ENCODE data around the gene NAT9.

NAT9 gene

DNA sequence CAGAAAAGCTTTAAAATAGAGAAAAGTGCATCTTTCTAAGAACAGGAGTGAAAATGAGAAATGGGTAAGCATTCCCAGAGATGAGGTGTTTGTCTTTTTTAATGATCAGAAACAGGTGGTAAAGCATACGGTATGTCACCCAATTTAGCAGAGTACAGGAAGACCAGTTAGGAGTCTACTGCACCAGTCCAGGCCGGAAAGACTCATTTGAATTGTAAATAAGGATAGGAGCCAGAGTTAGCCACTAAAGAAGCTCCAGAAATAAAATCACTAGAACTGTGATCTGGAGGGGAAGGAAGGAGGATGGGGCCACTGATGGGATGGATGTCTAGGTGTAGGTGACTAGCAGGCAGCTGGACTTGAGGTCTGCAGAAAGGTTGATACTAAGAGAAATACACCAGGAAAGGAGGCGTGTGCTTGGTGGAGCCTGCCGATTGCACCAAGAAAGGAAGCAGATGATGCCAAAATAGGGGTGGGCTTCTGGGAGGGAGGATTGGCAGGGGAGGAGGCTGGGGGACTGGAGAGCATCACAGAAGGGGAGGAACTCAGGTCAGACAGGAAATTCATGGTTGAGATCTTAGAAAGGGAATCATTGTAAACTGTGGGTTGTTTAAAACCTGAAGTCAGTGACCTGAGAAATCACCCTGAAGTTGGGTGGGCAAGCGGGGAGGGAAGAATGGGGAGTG lies 8.1 kb upstream of the NAT9 start:
- no peak overlapping the region for H3K27ac ChIP-seq

DNA sequence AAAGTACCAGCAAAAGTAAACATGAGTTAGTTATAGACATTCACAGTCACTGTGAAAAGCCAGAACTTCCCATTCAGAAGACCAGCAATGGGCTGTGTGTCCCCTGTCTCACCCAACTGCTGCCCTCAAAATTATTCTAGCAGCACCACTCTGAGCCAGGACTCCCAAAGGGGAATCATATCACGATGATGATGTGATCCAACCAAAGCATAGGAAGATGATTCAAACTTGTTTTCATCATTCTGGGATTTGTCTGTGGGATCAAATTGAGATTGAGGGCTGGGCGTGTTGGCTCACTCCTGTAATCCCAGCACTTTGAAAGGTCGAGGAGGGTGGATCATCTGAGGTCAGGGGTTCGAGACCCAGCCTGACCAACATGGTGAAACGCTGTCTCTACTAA lies 6.4 kb upstream of the NAT9 start:
- no peak overlapping the region for H3K27ac ChIP-seq
- no peak for DNase-seq (ENCODE audit: low read depth, low spot score)

More for the DNA sequence above, 8.1 kb upstream of the NAT9 start:
- no peak for DNase-seq (ENCODE audit: low read depth, low spot score)

DNA sequence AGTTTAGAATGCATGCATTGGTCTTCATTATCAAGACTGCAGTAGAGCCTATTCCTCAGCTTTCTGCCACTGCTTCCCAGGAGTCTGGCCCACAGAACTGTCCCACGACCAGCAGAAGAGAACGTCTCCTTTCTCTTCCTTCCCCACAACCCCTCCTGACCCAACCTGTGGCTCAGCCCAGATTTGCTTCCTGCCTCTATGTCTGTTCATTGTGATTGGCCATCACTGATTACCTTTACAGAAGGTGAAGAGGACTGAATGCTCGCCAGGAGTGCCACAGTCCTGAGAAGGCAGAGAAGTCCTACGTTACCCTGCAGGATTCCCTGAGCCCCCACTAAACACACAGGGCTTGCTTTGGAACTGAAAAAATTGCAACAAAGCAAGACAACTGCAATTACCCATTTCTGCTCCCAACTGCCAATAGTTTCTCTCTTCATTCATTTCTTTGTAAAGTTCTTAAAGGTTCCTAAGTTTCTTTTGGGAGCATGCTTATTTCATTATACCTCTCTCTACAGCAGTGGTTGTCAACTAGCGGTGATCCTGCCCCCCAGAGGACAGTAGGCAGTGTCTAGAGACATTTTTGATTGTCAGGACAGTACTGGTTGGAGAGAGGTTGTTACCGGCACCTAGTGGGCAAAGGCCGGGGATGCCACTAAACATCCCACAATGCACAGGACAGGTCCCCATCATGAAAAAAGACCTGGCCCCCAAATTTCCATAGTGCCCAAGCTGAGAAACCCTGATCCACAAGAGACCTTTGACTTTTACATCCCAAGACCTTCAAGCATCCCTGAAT lies 4.5 kb upstream of the NAT9 start:
- no peak overlapping the region for H3K27ac ChIP-seq
- no peak for DNase-seq (ENCODE audit: low read depth, low spot score)

DNA sequence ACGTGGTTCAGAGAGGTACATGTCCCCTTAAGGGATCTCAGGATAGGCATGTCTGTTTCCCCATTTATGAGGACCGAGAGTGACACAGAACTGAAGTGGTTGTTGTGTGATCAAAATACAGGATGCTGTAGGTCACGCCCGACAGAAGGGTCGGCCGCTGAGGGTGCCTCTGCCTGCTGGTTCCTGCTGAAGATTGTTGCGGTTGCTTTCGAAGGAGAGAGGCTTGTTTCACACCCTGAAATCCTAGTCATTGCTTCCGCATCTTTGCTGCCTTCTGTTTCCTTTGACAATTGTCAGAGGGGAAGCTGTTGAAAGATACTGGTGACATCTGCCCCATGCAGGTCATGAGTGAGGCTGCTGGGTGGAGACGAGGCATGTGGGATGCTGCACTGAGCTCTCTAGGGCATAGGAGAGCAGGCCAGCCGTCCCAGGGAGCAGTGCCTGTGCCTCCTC lies 3.8 kb upstream of the NAT9 start:
- DNase-seq (ENCODE audit: low read depth, low spot score), result no peak
- H3K27ac ChIP-seq, result no peak overlapping the region

DNA sequence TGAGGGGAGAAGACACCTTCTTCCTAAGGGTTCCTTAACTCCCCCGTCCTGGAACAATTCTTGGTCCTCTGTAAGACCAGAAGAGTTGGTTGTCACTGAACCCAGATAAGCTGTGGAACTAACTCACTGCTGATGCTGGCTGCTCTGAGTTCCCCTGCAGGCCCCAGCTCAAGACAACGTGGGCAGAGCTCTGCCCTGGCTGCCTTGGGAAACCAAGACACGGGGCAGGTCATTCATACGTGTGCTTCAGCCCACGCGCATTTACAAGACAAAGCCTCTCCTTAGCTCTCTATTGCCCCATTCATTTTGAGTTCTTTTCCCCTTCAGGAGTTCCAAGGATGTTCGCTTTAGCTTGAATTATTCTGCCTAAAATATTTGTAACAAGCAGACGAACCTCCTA lies 3.4 kb upstream of the NAT9 start:
- DNase-seq (ENCODE audit: low read depth, low spot score), result no peak
- H3K27ac ChIP-seq, result no peak overlapping the region

DNA sequence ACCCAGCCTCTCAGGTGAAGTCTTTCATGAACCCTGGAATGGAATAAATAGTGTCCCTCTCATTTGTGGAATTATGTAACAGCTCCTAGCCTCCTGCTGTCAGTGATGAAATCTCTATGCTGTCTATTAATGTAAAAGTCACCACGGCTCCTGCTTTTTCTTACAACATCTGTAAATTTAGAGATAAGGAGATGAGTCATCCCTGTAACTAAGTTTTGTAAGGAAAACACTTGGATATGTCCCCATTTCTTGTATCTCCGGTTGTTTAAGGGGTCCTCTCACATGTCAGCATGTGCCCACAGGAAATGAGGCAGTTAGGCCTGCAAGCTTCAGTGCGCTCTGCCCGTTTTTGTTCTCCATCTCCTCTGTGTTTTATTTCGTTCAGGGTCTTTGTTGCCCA lies 2.8 kb upstream of the NAT9 start:
- H3K27ac ChIP-seq, result no peak overlapping the region

DNA sequence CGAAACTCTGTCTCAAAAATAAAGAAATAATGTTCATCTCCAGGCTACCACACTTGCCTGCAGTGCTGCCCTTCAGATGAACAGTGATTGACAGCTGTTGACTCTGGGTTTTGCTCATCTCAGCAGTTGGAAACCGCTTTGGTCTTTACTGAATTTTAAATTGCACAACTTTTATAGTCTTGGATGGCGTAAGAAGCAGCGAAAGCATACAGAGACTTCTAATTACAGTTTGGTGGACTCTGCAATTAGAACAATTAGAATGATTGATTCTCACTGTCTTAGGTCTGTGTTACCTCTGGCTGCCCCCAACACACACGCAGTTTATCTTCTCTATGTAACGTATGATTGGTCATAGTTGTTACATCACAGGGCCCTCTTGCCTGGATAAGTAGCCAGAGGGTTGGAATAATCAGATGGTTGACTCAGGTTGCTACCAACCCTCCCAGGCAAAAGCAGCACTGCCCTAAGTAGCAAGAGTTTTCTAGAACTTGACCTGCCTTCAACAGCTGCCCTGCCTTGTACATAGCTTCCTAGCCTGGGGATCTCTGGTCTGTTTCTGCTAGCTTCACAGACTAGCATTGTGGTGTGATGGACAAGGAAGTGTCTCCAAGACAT lies 1.9 kb upstream of the NAT9 start:
- no peak overlapping the region for H3K27ac ChIP-seq
- DNase-seq (ENCODE audit: low read depth, low spot score), result no peak

More for the DNA sequence above, 2.8 kb upstream of the NAT9 start:
- DNase-seq (ENCODE audit: low read depth, low spot score), result no peak

DNA sequence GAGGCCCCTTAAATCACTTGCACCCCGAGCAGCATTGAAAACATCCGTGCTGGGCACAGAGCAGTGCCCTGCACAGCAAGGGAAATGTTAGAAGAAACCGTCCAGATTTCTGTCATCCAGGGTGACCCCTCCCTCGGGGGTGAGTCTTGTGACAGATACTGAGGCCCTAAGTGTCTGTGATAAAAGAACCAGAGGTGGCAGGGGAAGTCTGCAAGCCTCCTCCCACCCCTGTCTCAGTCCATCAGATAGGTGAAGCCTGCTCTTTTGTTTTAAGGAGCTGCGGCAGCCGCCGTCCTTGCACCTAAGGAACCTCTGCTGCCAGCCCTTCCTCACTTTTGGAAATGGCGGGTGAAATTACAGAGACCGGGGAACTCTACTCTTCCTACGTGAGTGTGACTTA lies 845 bp upstream of the NAT9 start:
- no peak for DNase-seq (ENCODE audit: low read depth, low spot score)
- no peak overlapping the region for H3K27ac ChIP-seq

DNA sequence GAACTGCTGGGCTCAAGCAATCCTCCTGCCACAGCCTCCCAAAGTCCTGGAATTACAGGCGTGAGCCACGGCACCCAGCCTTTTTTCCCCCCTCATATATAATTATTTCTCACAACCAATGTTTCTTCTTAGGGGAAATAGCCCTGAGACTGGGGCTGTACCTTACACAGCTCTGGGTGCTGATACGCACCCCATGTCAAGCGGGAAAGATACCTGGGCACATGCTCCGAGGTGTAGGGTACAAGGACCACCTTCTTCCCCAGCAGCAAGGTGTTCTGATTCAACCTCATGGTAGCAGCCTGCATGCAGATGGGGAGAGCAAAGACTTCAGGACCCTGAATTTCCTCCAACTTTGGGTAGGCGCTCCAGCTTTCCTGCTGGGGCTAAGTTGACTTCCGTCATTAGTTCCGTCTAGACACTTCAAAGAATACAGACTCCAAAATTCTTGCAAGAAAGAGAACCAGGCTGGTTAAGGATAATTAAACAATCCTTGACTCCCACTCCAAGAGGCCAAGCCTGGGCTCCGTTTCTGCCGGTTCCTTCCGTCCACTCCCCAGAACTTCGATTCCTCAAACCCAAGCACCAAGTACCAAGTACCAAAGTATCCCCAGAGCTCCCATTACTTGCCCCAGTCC lies 619 bp downstream of the NAT9 start:
- no peak for DNase-seq (ENCODE audit: low read depth, low spot score)
- peak overlapping the region; percentile 59 for H3K27ac ChIP-seq

DNA sequence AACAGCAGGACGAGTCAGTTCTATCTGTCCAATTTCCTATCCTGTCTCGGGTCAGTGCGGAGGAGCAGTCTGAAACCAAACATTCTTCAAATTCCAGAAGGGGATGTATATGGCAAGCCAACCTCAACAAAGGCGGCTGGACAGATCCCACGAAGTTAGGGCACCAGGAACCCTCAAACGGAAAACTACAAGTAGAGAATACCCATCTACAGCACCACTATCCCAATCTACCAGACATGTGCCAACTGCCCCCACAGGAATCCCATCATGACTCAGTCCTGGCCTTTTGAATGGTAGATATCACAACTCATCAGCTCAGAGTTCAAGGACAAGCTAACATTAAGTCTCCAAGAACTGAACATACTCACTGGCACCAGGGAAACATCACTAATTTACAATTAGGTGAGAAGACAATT lies 2.3 kb downstream of the NAT9 start:
- no peak overlapping the region for H3K27ac ChIP-seq
- DNase-seq (ENCODE audit: low read depth, low spot score), result no peak

DNA sequence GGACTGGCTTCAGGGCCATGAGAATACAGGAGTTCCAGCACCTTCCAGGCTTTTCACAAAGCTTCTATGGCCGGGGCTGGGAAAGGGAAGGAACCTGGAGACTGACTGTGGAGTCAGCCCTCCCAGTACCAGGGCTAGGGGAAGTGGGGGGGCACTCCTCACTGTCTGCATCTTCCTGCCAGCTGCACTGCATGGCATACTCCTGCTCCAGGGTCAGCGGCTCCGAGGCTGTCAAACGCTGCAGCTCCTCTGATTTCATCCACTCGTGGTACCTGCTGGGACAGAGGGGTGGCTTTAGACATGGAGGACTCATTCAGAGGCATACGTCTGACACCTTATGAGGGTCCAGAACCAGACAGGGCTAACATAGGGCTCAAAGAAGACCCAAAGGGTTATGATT lies 2.7 kb downstream of the NAT9 start:
- H3K27ac ChIP-seq, result no peak overlapping the region
- no peak for DNase-seq (ENCODE audit: low read depth, low spot score)

DNA sequence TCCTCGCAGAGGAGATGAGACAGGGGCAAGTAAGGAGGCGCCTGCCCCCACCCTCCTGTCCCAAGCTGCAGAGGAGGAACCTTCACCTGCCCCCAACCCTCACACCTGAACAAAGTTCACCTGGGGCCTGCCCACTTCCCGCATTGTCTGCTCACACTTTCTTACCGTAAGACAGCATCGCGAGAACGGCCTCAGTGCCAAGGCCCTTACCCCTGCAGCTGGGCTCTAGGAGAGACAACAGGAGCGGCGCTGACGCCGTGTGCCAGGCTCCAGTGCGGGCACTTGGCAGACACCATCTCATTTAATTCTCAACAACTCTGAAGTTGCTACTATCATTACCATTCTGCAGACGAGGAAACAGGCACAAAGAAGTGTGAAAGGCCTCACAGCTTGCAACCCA lies 4.1 kb downstream of the NAT9 start:
- H3K27ac ChIP-seq, result no peak overlapping the region
- no peak for DNase-seq (ENCODE audit: low read depth, low spot score)

DNA sequence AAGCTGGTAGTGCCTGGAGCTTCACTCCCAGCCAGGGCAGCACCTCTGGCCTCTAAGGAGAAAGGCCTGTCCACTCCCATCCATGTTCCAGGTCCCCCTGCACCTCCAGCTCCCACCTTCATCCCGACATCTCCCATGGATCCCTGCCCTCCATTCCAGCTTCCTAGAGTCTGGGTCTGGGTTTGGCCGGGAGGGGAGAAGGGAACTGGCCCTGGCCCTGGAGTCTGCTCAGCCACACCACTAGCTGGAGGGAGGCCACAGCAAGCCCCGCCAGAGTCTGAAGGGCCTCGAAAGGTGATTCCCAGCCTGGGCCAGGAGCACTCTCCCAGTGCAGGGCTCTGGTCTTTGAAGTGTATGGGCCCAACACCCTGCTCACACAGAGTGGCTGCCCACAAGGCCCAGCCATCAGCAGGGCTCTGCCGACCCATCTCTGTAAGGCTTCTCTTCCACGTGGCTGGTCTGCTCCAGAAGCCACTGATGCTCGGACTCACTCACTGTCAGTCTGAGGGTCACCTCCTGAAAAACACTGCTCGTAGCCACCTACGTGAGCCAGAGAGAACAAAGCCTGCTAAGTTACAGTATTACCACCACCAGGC lies 4.7 kb downstream of the NAT9 start:
- H3K27ac ChIP-seq, result no peak overlapping the region
- DNase-seq (ENCODE audit: low read depth, low spot score), result no peak

DNA sequence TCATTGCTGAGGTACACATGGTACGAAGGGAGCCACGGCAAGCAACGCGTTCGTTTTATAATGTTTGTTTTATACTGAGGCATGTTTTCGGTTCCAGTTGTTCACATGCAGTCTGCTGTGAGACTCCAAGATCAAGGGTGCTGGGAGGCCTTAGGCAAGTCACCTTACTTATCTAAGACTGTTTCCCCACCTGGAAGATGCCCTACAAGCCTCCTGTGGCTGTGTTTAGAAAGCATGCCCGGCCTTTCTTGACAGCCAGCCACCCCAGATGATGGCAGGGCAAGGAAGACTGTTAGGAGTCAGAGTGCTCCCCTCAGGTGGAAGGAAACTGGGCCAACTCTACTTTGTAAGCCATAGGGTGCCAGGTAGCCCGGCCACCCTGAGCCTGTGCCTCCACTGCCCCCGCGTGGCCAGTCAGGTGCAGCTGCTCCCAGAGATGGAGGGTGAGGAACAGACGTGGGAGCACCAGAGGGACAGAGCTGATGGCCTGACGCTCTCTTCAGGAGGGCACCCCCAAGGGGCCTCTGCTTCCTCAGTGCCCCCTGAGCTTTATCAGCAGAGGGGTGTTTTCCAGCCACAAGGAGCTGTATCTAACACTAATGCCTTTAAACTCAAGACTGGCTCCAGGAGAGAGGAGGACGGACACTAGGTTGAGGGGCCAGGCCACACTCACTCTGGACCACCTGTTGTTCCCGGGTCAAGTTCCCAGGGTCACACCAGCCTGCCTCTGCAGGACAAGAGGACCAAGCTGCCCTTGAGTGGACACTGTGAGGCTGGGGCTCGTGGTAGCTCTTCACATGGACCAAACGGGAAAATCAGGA lies 5.4 kb downstream of the NAT9 start:
- DNase-seq (ENCODE audit: low read depth, low spot score), result no peak
- no peak overlapping the region for H3K27ac ChIP-seq

DNA sequence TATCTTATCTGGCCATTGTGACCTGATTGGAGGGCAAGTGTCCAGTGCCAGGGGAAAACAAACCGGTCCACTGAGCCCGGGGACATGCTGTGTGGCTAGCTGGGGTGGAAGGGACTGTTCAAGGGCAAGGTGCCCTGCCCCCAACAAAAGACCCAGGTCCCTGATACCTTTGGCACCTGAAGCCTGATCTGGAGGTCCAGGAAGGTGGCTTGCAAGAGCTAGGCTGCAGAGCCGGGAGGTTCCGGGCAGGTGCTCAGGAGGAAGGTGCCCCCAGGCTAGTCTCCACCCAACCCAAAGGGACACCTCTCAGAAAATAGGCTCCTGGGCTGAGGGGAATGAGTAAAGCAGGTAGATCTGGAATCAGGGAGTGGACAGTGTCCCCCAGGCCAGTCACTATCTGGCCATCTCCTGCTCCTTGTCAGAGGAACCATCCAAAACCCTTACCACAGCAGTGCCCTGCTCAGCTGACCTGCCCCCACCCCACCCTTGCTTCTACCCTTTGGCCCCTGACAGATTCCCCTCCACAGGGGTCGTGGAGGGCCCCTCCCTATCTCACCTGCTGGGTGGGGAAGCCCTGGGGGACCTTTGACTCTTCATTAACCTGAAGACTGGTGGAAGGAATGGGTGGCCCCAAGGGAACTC lies 6.2 kb downstream of the NAT9 start:
- DNase-seq (ENCODE audit: low read depth, low spot score), result no peak
- no peak overlapping the region for H3K27ac ChIP-seq

DNA sequence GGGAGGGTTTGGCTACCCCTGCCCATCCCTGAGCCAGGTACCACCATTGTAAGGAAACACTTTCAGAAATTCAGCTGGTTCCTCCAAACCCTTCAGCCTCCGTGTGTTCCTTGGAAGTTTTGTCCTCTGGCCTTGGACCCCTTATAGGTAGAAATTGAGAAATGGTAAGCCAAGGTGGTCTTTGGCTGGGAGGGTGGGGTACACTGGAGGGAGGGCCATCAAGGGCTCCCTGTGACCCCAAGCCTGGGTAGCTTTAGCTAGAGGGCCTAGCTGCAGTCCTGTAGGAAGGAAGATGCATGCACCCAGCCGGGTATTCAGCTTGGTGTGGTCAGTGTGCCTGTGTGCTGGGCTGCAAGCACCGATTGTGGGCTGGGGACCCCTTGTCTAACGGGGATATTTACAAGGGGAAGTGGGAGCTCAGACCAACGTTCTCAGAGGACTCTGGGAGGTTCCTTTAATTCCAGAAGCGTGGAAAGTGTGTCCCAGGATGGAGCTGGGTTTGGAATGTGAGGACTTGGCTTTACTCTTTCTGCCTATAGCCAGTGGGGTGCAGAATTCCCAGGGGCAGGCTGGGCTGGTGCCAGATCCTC lies 6.8 kb downstream of the NAT9 start:
- no peak for DNase-seq (ENCODE audit: low read depth, low spot score)
- no peak overlapping the region for H3K27ac ChIP-seq

DNA sequence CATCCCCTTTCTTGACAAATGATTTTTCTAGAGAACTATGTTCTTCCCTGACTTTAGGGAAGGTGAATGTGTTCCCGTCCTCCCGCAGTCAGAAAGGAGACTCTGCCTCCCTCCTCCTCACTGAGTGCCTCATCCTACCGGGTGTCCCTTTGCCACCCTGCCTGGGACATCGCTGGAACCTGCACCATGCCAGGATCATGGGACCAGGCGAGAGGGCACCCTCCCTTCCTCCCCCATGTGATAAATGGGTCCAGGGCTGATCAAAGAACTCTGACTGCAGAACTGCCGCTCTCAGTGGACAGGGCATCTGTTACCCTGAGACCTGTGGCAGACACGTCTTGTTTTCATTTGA lies 7.4 kb downstream of the NAT9 start:
- DNase-seq (ENCODE audit: low read depth, low spot score), result no peak

DNA sequence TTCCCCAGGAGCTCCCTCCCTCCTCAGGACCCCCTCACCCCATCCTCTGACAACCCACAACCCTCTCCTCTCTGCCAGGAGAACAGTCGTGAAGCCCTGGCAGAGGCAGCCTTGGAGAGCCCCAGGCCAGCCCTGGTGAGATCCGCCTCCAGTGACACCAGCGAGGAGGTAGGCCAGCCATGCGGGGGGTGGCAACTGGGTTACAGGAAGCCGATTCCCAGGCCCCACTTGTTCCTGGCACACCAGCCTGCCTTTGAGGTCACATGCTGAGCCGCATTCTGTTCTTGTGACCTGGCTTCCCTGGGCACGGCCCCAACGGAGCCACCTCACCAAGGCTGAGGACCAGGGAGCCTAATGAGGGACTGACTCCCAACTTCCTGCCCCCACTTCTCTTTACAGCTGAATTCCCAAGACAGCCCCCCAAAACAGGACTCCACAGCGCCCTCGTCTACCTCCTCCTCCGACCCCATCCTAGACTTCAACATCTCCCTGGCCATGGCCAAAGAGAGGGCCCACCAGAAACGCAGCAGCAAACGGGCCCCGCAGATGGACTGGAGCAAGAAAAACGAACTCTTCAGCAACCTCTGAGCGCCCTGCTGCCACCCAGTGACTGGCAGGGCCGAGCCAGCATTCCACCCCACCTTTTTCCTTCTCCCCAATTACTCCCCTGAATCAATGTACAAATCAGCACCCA lies 7.9 kb downstream of the NAT9 start:
- peak overlapping the region; percentile 44 for H3K27ac ChIP-seq
- no peak for DNase-seq (ENCODE audit: low read depth, low spot score)

More for the DNA sequence above, 7.4 kb downstream of the NAT9 start:
- peak overlapping the region; percentile 44 for H3K27ac ChIP-seq
